NCI-H2081 treated with DMSO at 0.1 percent for 48 hours (cell line): ENCODE data around the gene PIGC.

Source experiments
- DNase-seq: peaks from one replicate; lab custom pipeline; 2025; lab: John Stamatoyannopoulos, UW

PIGC gene

DNA sequence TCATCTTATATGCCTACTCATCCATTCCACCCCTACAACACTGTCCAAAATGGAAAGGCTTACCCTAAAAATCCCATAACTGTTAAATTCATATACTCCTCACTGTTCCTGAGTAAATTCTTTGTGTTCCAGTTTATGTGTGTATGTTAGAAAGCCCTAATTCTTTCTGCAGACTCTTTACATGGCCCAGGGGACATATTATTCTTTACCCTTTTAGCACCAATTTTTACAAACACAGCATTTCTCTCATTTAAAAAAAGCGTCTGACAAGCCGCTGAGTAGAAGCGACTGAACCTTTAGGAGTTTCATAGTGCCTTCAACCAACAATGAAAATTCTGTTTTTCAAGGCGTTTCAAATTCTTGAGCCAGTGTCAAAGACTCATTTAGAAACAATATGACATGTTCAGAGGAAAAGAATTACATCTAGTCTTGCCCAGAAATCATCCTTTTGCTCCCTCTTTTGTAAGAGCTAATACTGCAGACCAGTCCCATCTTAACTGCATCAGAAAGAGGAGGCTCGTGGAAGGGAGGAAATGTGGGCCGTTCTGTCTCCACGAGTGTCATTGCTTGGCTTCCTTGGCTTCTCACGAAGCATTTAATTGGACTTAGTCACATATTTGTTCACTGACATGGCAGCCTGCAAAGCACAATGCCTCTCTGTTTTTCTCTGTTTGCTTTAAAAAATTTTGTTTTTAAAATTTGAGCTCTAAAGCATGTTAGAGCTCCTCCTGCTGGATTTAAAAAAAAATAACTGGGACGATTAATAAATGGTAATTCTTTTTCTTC is 44.7 kb downstream of the PIGC start:
- peak; percentile 48 for DNase-seq

DNA sequence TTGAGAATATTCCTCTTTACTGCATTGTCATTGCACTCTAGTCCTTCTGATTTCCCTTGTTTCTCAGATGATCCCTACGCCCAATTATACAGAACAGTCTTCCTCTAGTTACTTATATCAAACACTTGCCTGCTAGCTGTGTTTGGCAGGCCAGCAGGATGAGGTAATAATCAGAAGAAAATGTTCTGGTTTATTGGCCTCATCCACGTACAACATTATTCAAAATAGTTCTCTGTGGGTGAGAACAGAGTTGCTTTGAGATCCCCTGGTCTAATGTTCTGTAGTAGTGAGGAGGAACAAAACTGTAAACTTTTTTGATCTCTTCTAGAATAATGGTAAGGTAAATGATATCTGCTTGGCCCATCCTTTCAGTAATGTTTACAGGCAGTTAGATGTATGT is 45.7 kb downstream of the PIGC start:
- DNase-seq, result no peak

DNA sequence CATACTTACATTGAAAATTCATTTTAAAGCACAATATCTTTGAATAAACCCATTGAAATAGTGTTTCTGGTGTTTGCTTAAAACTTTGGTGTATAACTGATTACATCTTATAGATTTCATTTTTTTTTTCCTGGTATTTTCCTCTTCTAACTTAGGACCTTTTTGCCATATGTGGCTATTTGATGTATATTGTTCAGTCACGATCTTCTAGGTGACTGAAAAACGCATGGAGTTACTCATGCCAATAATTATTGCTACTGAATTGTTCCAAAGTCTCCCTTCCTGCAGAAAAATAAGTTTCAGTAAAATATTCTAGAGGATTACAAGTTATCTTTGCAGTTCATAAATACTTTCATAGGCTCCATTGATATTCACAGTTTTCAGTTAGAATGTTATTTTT is 46.2 kb downstream of the PIGC start:
- no peak for DNase-seq

DNA sequence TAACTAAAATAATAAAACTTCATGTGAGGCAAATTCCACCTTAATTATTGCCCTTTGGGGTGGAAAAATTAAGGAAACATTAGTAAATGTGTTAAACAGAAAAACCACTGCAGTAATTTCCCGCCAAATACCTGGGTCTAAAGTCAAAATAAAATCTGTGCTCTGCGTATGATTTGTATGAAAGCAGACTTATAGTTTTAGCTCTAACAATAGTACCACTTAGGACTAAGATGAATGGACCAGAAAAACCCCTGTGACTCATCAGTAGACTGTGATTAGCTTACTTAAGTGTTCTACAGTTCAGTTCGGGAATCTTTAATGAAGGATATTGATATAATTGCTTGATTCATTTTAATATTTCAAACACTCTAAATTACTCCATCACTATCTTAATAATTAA is 46.6 kb downstream of the PIGC start:
- DNase-seq, result no peak

DNA sequence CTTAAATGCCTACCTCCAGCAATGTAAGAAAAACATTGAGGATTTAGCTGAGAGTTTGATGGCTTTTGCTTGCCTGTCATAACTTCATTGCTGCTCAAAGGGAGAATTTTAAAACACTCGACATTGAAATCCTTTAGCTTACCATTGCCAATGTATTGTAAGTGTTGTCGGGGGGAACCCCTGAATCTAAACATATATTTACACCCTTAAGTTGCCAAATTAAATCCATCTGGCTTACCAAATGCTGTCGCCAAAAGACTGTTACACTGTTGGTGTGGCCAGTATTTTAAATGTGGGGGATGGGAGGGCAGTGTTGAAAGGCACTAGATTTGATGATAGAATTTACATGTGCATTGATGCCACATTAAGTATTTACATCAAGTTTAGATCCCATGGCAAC is 48.3 kb downstream of the PIGC start:
- DNase-seq, result no peak

DNA sequence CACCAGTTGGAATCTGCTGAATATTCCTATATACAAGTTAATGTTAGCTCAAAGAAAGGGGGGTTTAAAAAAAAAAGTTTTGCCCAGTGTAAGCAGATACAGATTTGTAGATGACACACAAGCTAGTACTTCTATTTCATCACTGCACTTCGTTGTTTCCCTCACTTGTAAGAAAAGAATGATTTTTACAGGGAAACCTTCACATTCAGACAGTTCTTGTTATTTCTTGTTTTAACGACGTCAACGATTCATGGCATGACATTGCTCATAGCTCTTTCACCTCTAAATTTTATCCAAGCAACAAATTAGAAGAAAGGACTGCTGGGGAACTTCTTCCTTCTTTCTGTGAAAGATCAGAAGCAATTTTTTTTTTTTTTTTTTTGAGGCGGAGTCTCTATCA is 49.1 kb downstream of the PIGC start:
- no peak for DNase-seq

DNA sequence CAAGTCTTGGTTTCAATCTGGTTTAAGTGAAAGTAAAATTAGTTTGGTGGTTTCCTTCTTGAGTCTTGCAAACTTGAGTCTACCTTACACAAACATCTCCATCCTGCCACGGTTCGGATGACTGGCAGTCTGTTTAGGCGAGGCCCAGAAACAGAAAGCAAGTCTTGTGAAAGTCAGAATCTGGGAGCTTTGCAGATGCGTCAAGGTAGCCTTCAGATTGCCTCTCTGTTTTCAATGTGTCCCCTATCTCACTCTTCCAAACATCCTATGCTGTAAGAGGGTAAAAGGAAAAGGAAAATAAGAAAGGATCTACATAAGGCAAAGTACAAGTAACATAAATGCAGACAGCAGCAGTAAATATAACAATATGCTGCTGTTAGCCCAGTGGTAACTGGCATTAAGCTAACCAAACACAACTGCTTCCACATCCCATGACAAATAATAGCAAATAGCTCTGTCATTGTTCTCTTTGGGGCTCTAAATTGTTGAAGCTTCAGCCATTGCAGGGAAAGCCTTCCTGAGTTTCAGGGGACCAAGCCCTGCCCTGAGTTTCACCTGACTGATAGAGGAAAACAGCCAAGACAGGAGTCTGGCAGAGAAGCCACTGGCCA is 49.6 kb downstream of the PIGC start:
- no peak for DNase-seq

DNA sequence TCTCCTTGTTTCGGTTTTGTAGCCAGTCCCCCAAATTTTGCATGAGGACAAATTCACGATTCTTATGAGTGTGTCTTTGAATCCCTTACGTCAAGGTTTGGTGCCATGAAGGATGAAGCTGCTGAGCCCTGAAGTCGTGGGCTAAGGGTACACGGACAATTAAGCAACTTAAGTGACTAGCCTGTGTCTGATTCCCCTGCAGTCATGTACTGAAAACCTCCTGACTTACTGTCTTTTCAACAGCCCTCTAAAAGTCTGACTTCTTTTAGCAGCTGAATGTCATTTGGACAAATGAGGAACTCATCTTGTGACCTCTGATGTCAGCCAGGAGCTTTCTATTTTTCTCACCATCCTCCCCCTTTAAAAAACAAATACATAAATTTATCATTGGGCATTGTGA is 50.5 kb downstream of the PIGC start:
- DNase-seq, result no peak

DNA sequence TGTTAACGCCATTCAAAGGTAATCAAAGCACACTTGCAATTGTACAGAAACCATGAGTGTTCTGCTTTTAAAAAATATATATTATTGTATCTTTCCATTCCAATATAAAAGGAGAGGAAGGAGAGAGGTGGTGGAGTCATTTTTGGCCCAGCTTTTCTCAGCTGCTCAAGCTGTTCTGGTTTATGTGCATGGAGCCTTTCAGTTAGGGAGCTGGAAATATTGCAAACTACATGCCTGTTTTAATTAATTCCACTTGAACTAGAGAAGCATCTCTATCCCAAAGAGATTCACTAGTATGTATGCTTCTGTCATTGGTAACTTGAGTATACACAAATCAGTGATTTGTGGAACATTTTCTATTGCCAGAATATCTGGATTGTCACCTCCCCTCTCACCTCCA is 51.9 kb downstream of the PIGC start:
- DNase-seq, result no peak
